Neural cell (in vitro differentiated cells): ENCODE measurements around the gene FXYD1. TPM values are rescaled to one million over a fixed set of nuclear protein-coding genes. Genes with fewer than 3 reads are reported as not detected.

Experiments
- H2AFZ ChIP-seq: fragments of 200-600, 300-800 bp; sonication (generic), shearing (Covaris generic); 2 replicates; pipeline ENCODE4 v1.6.0; 2014; ENCODE audit warnings: low read depth, mild to moderate bottlenecking, antibody characterized with exemption, low read length, moderate library complexity
- H3F3A ChIP-seq: fragments of 200-600 bp; shearing (Covaris generic); 2 replicates; pipeline ENCODE4 v1.6.1; 2016; ENCODE audit warnings: mild to moderate bottlenecking, moderate library complexity, mixed read lengths, antibody characterized with exemption, low read length; ENCODE audit not compliant: insufficient read depth, poor library complexity, severe bottlenecking
- H3K27ac ChIP-seq: fragments of 200-600, 300-800 bp; sonication (generic), shearing (Covaris generic); 2 replicates; pipeline ENCODE4 v1.5.1; 2014; ENCODE audit warnings: mild to moderate bottlenecking, low read length, moderate library complexity
- H3K27me3 ChIP-seq: fragments of 300-800, 200-600 bp; sonication (generic), shearing (Covaris generic); 2 replicates; pipeline ENCODE4 v1.6.0; 2014; ENCODE audit warnings: mild to moderate bottlenecking, low read depth, low read length, moderate library complexity; ENCODE audit not compliant: insufficient read depth
- H3K36me3 ChIP-seq: fragments of 300-800, 200-600 bp; sonication (generic), shearing (Covaris generic); 2 replicates; pipeline ENCODE4 v1.5.1; 2014; ENCODE audit warnings: mild to moderate bottlenecking, antibody characterized with exemption, low read length, moderate library complexity; ENCODE audit not compliant: insufficient read depth
- H3K4me2 ChIP-seq: fragments of 300-800, 200-600 bp; sonication (generic), shearing (Covaris generic); 2 replicates; pipeline ENCODE4 v1.6.0; 2014; ENCODE audit warnings: mild to moderate bottlenecking, low read length
- H3K4me3 ChIP-seq: fragments of 300-800, 200-600 bp; sonication (generic), shearing (Covaris generic); 2 replicates; pipeline ENCODE4 v1.5.1; 2014; ENCODE audit warnings: mild to moderate bottlenecking, low read length, moderate library complexity
- H3K79me2 ChIP-seq: fragments of 200-600 bp; shearing (Covaris generic); replicated peaks from 2 replicates; pipeline ENCODE4 v1.6.0; 2014; ENCODE audit warnings: mild to moderate bottlenecking, low read length, moderate library complexity; ENCODE audit not compliant: insufficient read depth
- H3K9ac ChIP-seq: fragments of 300-800, 200-600 bp; sonication (generic), shearing (Covaris generic); 2 replicates; pipeline ENCODE4 v1.6.1; 2016; ENCODE audit warnings: mild to moderate bottlenecking, low read length, mixed read lengths
- H3K9me2 ChIP-seq: fragments of 200-600 bp; shearing (Covaris generic); 2 replicates; pipeline ENCODE4 v1.6.1; 2016; ENCODE audit warnings: mild to moderate bottlenecking, low read length, mixed read lengths; ENCODE audit not compliant: insufficient read depth
- H3K9me3 ChIP-seq: fragments of 200-600, 300-800 bp; sonication (generic), shearing (Covaris generic); 2 replicates; pipeline ENCODE4 v1.6.1; 2016; ENCODE audit warnings: mild to moderate bottlenecking, mixed run types, low read length, moderate library complexity, mixed read lengths
- H4K20me1 ChIP-seq: fragments of 200-600 bp; shearing (Covaris generic); 2 replicates; pipeline ENCODE4 v1.6.1; 2016; ENCODE audit warnings: mild to moderate bottlenecking, mixed run types; ENCODE audit not compliant: insufficient read depth
- CTCF ChIP-seq: fragments of 450-650 bp; IDR thresholded peaks from 2 replicates; pipeline ENCODE4 v1.5.1; 2014; ENCODE audit warnings: antibody characterized with exemption, mild to moderate bottlenecking, moderate library complexity; ENCODE audit not compliant: poor library complexity, severe bottlenecking
- EP300 ChIP-seq: fragments of 450-650 bp; conservative IDR thresholded peaks from 2 replicates; pipeline ENCODE4 v1.6.1; 2014; ENCODE audit warnings: antibody characterized with exemption, mild to moderate bottlenecking, moderate library complexity; ENCODE audit not compliant: poor library complexity, severe bottlenecking
- EZH2 ChIP-seq: fragments of 200-600, 300-800 bp; shearing (Covaris generic), sonication (generic); IDR thresholded peaks from 2 replicates; pipeline ENCODE4 v1.6.1; 2014; ENCODE audit warnings: antibody characterized with exemption, low read length, borderline replicate concordance, mild to moderate bottlenecking; ENCODE audit not compliant: insufficient read depth, poor library complexity, severe bottlenecking
- MXI1 ChIP-seq: fragments of 450-650 bp; conservative IDR thresholded peaks from 2 replicates; pipeline ENCODE4 v1.6.1; 2014; ENCODE audit warnings: antibody characterized with exemption, mild to moderate bottlenecking; ENCODE audit not compliant: poor library complexity, severe bottlenecking
- POLR2AphosphoS5 ChIP-seq: IDR thresholded peaks from 2 replicates; pipeline ENCODE4 v1.6.1; 2012
- RAD21 ChIP-seq: fragments of 450-650 bp; conservative IDR thresholded peaks from 2 replicates; pipeline ENCODE4 v1.6.1; 2014; ENCODE audit warnings: antibody characterized with exemption, mild to moderate bottlenecking, moderate library complexity
- REST ChIP-seq: IDR thresholded peaks from 2 replicates; pipeline ENCODE4 v1.6.1; 2012; ENCODE audit warnings: borderline replicate concordance
- SMC3 ChIP-seq: fragments of 450-650 bp; conservative IDR thresholded peaks from 2 replicates; pipeline ENCODE4 v1.6.1; 2014; ENCODE audit warnings: antibody characterized with exemption, mild to moderate bottlenecking, moderate library complexity; ENCODE audit not compliant: poor library complexity
- TAF1 ChIP-seq: IDR thresholded peaks from 2 replicates; pipeline ENCODE4 v1.6.1; 2012; ENCODE audit warnings: low read depth
- polyA plus RNA-seq: library from polyadenylated mRNA; depleted of rRNA; stranded (reverse); fragments of >200 nt; gene quantifications from 2 replicates; pipeline ENCODE4 v1.2.3, GENCODE V29; 2014

The FXYD1 gene
- polyA plus RNA-seq, 1 donor from 2014 or later, result not detected

GRCh38 chr19:35160629-35161433 is 22.2 kb downstream of the FXYD1 start:
- Histone ChIP-seq H3K9ac (no peak overlapping the region), H3K4me2 (no peak overlapping the region), H3K9me2 (no peaks in the 10 kb centered on the region), H3K79me2 (no peaks in the 10 kb centered on the region), H3K9me3 (no peaks in the 10 kb centered on the region), H3K4me3 (no peak overlapping the region), H3K27me3 (peaks cover 9% of the 10 kb centered on the region), H4K20me1 (no peaks in the 10 kb centered on the region), H3K36me3 (no peaks in the 10 kb centered on the region), H3K27ac (no peak overlapping the region), H2AFZ (no peak overlapping the region), H3F3A (no peaks in the 10 kb centered on the region)
- TF ChIP-seq REST, result no peak
- TF ChIP-seq CTCF, result no peak
- no peak for TF ChIP-seq MXI1
- no peak for TF ChIP-seq TAF1
- TF ChIP-seq EZH2, result no peak
- TF ChIP-seq RAD21, result no peak
- TF ChIP-seq SMC3, result no peak
- TF ChIP-seq POLR2AphosphoS5, result no peak
- no peak for TF ChIP-seq EP300

GRCh38 chr19:35161434-35161743 is 22.8 kb downstream of the FXYD1 start:
- no peaks in the 10 kb centered on the region for H3K79me2 ChIP-seq
- H3F3A ChIP-seq, result no peaks in the 10 kb centered on the region
- H2AFZ ChIP-seq, result no peak overlapping the region
- H3K9me2 ChIP-seq, result no peaks in the 10 kb centered on the region
- H3K4me3 ChIP-seq, result no peak overlapping the region
- no peak overlapping the region for H3K9ac ChIP-seq
- H4K20me1 ChIP-seq, result no peaks in the 10 kb centered on the region
- H3K9me3 ChIP-seq, result no peaks in the 10 kb centered on the region
- H3K27ac ChIP-seq, result no peak overlapping the region
- peaks cover 4% of the 10 kb centered on the region for H3K27me3 ChIP-seq
- no peak overlapping the region for H3K4me2 ChIP-seq
- no peak for TF ChIP-seq EP300
- TF ChIP-seq REST, result no peak
- TF ChIP-seq RAD21, result no peak
- TF ChIP-seq CTCF, result no peak
- no peak for TF ChIP-seq SMC3
- TF ChIP-seq TAF1, result no peak
- no peaks in the 10 kb centered on the region for H3K36me3 ChIP-seq
